GM18526 (cell line): ENCODE results near the gene KRT1.

Experiments
- POLR2A ChIP-seq: IDR thresholded peaks from 3 replicates; pipeline ENCODE4 v1.6.1; 2011; ENCODE audit not compliant: insufficient read length; ENCODE audit errors: extremely low read depth

Gene KRT1

GRCh38 chr12:52659395-52659794 is 20.8 kb downstream of the KRT1 start:
- TF ChIP-seq POLR2A, result no peak

- TF ChIP-seq POLR2A, result no peak
These were observed 22.0 kb downstream of the KRT1 start for GRCh38 chr12:52658196-52658595.

- no peak for TF ChIP-seq POLR2A
These were observed 22.8 kb downstream of the KRT1 start for GRCh38 chr12:52657250-52657902.

- TF ChIP-seq POLR2A, result no peak
These were observed 23.6 kb downstream of the KRT1 start for GRCh38 chr12:52656616-52657015.

- TF ChIP-seq POLR2A, result no peak
These were observed 24.5 kb downstream of the KRT1 start for GRCh38 chr12:52655720-52656124.

GRCh38 chr12:52655251-52655650 is 25.0 kb downstream of the KRT1 start:
- TF ChIP-seq POLR2A, result no peak

- TF ChIP-seq POLR2A, result no peak
These were observed 28.4 kb downstream of the KRT1 start, which contains the start of gene KRT2 for GRCh38 chr12:52651726-52652261. TSS of gene KRT2 (minus strand) at chr12:52652211. CDS start at chr12:52652142, 69 bp downstream.

GRCh38 chr12:52650520-52651081 is 29.6 kb downstream of the KRT1 start:
- no peak for TF ChIP-seq POLR2A

GRCh38 chr12:52649066-52649465 is 31.1 kb downstream of the KRT1 start:
- TF ChIP-seq POLR2A, result no peak

- no peak for TF ChIP-seq POLR2A
These were observed 32.1 kb downstream of the KRT1 start for GRCh38 chr12:52648012-52648550.

GRCh38 chr12:52647601-52648000 is 32.6 kb downstream of the KRT1 start:
- no peak for TF ChIP-seq POLR2A

GRCh38 chr12:52646613-52647012 is 33.6 kb downstream of the KRT1 start:
- no peak for TF ChIP-seq POLR2A

- no peak for TF ChIP-seq POLR2A
These were observed 34.2 kb downstream of the KRT1 start for GRCh38 chr12:52645982-52646381.

- no peak for TF ChIP-seq POLR2A
These were observed 35.0 kb downstream of the KRT1 start for GRCh38 chr12:52645120-52645761.

GRCh38 chr12:52644078-52644415 is 36.2 kb downstream of the KRT1 start:
- TF ChIP-seq POLR2A, result no peak
